ENCODE results near the gene ACOX1. TPM values are rescaled to one million over a fixed set of nuclear protein-coding genes. Genes with fewer than 3 reads are reported as not detected.

Gene ACOX1
- total RNA-seq, 1 experiment from 2014 or later = 27.7 TPM

GRCh38 chr17:75899353-75899752 lies 79.6 kb downstream of the ACOX1 start:
- DNase-seq (ENCODE audit: low spot score) = no peak
- in situ Hi-C loops (cut with HindIII; ENCODE audit: low sequenced_read_pairs) = no loop called here

- in situ Hi-C loops (cut with HindIII; ENCODE audit: low sequenced_read_pairs) = no loop called here
- no peak for DNase-seq (ENCODE audit: low spot score)
Measured at GRCh38 chr17:75898791-75899190, 80.2 kb downstream of the ACOX1 start.

DNA sequence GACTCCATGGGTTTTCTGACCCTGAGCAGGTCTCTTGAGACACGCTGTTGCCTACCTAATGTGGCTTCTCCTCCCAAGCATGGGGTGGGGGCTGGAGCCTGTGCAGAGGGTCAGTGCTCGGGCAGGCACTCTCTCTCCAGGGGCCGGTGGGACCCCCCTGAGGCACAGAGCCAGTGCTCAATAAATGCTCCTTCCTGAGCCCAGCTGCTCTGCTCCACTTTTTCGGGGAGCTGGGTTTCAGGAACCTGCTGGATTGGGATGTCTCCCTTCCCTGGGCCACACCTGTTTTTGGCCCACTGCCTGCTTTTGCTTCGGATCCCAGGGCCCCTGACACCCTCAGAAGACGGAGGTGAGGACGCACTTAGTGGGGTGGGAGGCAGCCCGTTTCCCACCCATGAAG lies 80.9 kb downstream of the ACOX1 start:
- in situ Hi-C loops (cut with HindIII; ENCODE audit: low sequenced_read_pairs) = no loop called here
- DNase-seq (ENCODE audit: low spot score) = no peak

DNA sequence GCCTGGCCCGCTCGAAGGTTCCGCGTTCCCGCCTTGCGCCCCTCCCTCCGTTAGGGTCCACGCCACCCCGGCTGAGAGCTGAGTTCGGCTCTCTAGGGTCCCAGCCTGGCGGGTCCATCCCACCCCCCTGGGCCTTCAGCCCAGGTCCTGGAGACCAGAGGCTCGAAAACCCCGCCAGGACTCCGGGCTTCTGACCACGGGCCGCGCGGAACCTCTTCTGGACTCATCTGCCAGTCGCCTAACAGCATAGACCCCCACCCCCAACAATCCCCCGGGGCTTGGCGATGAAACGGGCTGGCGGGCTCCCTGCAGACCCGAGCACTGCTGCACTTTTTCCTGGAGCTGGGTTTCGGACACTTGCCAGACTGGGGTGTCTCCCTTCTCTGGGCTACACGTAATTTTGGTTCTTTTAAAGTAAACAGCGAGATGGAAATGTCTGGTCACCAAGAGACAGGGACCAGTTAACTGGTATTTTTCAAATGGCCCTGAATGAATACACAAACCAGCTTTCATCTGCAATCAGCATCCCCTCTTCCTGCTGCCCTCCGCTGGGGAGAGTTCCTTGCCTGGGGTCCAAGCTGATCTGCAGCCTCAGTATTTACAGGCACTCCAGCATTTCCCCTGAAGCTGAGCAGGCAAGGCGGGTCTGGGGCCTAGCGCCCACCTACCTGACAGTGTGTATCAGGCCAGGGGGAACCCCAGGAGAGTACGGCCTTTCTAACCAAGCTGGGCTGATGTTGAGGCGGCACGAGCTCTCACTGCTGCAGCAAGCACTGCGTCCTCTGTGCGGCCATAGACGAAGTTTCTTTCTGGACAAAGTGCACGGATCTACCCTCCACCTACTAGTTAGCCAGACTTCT lies 81.6 kb downstream of the ACOX1 start:
- in situ Hi-C loops (cut with HindIII; ENCODE audit: low sequenced_read_pairs) = no loop called here
- no peak for DNase-seq (ENCODE audit: low spot score)

- in situ Hi-C loops (cut with HindIII; ENCODE audit: low sequenced_read_pairs) = no loop called here
- peak; percentile 77 for DNase-seq (ENCODE audit: low spot score)
Measured at GRCh38 chr17:75896415-75897159, 82.4 kb downstream of the ACOX1 start, which contains the start of gene TRIM65. Gene TRIM65 (minus strand): TSS chr17:75896951. CDS start chr17:75896937, 14 bp downstream.

DNA sequence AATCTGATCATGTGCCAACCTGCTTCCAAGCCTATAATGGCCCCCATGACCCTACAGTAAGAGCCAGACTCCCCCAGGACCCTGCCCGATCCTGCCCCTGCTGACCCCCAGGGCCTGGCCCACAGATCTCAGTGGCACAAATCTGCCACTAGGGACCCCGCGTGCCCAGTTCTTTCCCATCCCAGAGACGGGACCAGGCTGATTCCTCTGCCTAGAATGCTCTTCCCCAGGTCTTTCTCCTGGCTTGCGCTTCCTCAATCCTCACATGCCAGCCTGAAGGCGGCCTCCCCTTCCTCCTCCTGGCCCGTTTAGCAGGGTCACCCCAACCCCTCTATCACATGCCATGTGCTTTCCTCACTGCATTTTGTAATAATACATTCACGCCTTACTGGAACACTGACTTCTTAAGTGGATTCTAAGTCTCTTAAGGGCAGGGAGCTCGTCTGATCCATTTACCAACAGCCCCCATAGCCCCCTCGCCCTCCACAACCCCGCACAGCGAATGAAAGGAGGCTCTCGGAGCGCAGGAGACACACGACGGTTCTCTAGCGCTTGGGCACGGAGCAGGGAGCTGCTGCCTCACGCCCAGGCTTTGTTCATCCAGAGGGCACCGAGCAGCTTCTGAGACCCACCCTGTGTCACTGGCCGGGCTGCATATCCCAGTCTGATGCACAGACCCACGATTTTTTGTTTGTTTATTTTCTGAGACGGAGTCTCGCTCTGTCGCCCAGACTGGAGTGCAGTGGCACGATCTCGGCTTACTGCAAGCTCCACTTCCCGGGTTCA lies 83.4 kb downstream of the ACOX1 start:
- peak; percentile 26 for DNase-seq (ENCODE audit: low spot score)
- in situ Hi-C loops (cut with HindIII; ENCODE audit: low sequenced_read_pairs) = no loop called here

DNA sequence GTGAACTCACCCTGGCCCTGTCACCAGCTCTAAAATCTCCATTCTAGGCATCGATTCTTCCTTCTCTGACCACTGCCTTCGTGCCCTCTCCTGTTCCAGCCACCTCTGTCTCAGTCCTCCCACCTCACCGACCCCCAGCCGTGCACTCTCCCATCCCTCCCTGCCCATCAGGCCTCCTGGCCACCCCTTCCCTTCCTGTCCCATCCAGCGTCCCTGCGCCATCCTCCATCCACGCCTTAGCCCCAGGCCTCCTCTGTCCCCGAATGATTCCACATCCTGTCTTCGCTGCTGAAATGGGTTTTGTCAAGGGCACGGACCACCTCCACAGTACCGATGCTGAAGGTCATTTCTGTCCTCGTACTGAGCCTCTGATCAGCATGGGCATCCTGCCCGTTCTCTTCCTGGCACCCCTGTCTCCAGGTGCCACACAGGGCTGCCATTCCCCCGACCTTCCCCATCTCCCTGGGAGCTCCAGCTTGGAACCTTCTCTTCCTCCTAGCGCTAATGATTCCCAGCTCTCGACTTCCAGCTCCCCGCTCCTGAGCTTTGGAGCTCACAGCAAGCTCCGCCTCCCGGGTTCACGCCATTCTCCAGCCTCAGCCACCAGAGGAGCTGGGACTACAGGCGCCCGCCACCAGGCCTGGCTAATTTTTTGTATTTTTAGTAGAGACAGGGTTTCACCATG lies 84.8 kb downstream of the ACOX1 start:
- in situ Hi-C loops (cut with HindIII; ENCODE audit: low sequenced_read_pairs) = no loop called here
- DNase-seq (ENCODE audit: low spot score) = peak; percentile 52

- in situ Hi-C loops (cut with HindIII; ENCODE audit: low sequenced_read_pairs) = no loop called here
- DNase-seq (ENCODE audit: low spot score) = no peak
Measured at GRCh38 chr17:75893305-75894048, 85.5 kb downstream of the ACOX1 start.

- in situ Hi-C loops (cut with HindIII; ENCODE audit: low sequenced_read_pairs) = no loop called here
Measured at GRCh38 chr17:75892556-75893224, 86.3 kb downstream of the ACOX1 start.

DNA sequence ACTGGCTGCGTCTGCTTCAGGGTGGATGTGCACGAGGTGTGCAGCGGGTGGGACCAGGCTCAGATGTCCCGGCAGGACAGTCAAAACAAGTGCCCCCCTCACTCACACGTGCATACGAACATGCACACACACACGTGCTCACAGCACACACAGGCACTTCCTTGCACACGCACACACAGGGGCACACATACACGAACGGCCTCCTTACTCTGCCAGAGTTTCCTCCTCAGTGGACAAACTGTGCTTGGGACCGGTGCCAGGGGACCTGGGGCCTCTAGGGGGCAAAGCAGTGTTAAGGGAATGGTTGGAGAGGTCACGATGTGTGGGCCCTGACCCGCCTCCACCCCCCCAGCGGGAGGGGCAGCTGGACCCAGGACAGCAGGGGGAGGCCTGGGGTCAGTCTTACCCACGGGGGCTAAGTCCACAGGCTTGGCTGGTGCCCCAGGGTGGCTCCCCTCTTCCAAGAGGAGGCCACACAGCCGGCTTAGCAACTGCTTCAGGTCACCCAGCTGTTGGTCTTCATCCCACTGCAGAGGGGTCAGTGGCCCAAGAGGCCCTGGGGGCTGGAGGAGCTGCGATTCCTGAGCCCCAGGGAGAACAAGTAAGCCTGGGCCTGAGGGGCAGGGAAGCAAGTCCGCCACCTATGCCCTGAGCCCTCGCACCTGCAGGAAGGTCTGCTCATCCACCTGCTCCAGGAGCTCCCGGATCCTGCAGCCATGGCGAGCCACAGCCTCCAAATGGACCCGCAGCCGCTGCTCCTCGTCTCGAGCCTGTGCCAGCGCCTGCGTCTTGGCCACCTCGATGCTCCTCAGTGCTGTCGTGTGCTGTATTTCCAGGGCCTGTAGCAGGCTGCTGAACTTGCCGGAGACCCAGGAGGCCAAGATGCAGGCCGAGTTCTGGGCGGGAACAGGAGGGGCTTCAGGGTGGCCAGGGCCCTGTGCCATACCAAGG lies 87.1 kb downstream of the ACOX1 start:
- in situ Hi-C loops (cut with HindIII; ENCODE audit: low sequenced_read_pairs) = no loop called here

More at GRCh38 chr17:75892556-75893224, 86.3 kb downstream of the ACOX1 start:
- DNase-seq (ENCODE audit: low spot score) = peak; percentile 28

More for the DNA sequence above, 87.1 kb downstream of the ACOX1 start:
- no peak for DNase-seq (ENCODE audit: low spot score)

Other genes with a start within 250 kb of the ACOX1 start
- gene GALK1, start 214.0 kb downstream of the ACOX1 start, total RNA-seq (2014; rRNA removed; shearing (Covaris generic)) = 68.3 and 87.8 TPM in 2 replicates
- 19.1 and 19.6 TPM in 2 replicates for gene UNK, start 194.4 kb downstream of the ACOX1 start, total RNA-seq (2014; rRNA removed; shearing (Covaris generic))
- gene UNC13D, start 134.8 kb downstream of the ACOX1 start, total RNA-seq (2014; rRNA removed; shearing (Covaris generic)) = 2.8 and 6.0 TPM in 2 replicates
- 18.6 and 18.7 TPM in 2 replicates for gene WBP2, start 123.8 kb downstream of the ACOX1 start, total RNA-seq (2014; rRNA removed; shearing (Covaris generic))
- 2.1 and 2.7 TPM in 2 replicates for gene TRIM47, start 100.6 kb downstream of the ACOX1 start, total RNA-seq (2014; rRNA removed; shearing (Covaris generic))
- gene TRIM65, start 82.2 kb downstream of the ACOX1 start, total RNA-seq (2014; rRNA removed; shearing (Covaris generic)) = 37.5 and 41.7 TPM in 2 replicates
- 102 and 134 TPM in 2 replicates for gene MRPL38, start 74.3 kb downstream of the ACOX1 start, total RNA-seq (2014; rRNA removed; shearing (Covaris generic))
- 10.4 and 21.6 TPM in 2 replicates for gene FBF1, start 38.1 kb downstream of the ACOX1 start, total RNA-seq (2014; rRNA removed; shearing (Covaris generic))
- gene TEN1, start 74 bp upstream of the ACOX1 start, total RNA-seq (2014; rRNA removed; shearing (Covaris generic)) = 31.4 and 39.4 TPM in 2 replicates
- gene CDK3, start 21.7 kb upstream of the ACOX1 start, total RNA-seq (2014; rRNA removed; shearing (Covaris generic)) = 0.68 and 2.5 TPM in 2 replicates
- 0.80 and 5.4 TPM in 2 replicates for gene EVPL, start 48.1 kb upstream of the ACOX1 start, total RNA-seq (2014; rRNA removed; shearing (Covaris generic))
- gene SRP68, start 93.4 kb upstream of the ACOX1 start, total RNA-seq (2014; rRNA removed; shearing (Covaris generic)) = 73.7 and 87.2 TPM in 2 replicates
- gene GALR2, start 95.6 kb upstream of the ACOX1 start, total RNA-seq (2014; rRNA removed; shearing (Covaris generic)) = 0.95 TPM in 1 of 2 replicates, not detected in the other
- gene ZACN, start 100.0 kb upstream of the ACOX1 start, total RNA-seq (2014; rRNA removed; shearing (Covaris generic)) = not detected in 2 replicates
- gene EXOC7, start 124.6 kb upstream of the ACOX1 start, total RNA-seq (2014; rRNA removed; shearing (Covaris generic)) = 83.1 and 92.2 TPM in 2 replicates
- 0.62 and 0.85 TPM in 2 replicates for gene FOXJ1, start 162.1 kb upstream of the ACOX1 start, total RNA-seq (2014; rRNA removed; shearing (Covaris generic))